Tibial nerve (tissue), 3 donors: Measurements from ENCODE around the gene BCO1.

Experiments
- POLR2A ChIP-seq, 2 donors: fragments of 450-650 bp; IDR thresholded peaks; one replicate each; pipeline ENCODE4 v1.6.1; 2017; ENCODE audit warnings: antibody characterized with exemption in 2 of 2, mild to moderate bottlenecking in 2 of 2, moderate library complexity in 2 of 2
- TF ChIP-seq, protein P1 (sequence below), 5 experiments: fragments of 200-600 bp in 3 of 5; fragments of 450-650 bp in 2 of 5; sonication (generic) in 3 of 5; IDR thresholded peaks; one replicate each; pipeline ENCODE4 v1.5.1; 2016 to 2019; ENCODE audit warnings: antibody characterized with exemption in 5 of 5, mild to moderate bottlenecking in 3 of 5, moderate library complexity in 2 of 5

DNA sequence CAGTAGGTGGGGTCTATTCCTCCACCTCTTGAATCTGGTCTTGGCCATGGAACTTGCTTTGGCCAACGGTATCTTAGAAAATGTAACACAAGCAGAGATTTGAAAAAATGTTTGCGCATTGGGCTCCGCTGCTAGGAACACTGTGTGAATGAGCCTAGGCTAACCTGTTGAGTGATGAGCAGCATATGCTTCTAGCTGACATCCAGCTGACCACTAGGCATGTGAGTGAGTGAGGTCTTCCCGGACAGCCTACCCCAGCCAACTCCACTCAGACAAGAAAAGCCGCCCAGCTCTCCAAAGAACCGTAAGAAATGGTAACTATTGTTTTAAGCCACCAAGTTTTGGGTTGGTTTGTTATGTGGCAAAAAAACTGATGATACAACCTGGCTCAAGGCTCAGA, 31.4 kb upstream of the BCO1 start:
- no peak for TF ChIP-seq POLR2A (IDR thresholded peaks at IDR 0.05)
- TF ChIP-seq, protein P1, sequence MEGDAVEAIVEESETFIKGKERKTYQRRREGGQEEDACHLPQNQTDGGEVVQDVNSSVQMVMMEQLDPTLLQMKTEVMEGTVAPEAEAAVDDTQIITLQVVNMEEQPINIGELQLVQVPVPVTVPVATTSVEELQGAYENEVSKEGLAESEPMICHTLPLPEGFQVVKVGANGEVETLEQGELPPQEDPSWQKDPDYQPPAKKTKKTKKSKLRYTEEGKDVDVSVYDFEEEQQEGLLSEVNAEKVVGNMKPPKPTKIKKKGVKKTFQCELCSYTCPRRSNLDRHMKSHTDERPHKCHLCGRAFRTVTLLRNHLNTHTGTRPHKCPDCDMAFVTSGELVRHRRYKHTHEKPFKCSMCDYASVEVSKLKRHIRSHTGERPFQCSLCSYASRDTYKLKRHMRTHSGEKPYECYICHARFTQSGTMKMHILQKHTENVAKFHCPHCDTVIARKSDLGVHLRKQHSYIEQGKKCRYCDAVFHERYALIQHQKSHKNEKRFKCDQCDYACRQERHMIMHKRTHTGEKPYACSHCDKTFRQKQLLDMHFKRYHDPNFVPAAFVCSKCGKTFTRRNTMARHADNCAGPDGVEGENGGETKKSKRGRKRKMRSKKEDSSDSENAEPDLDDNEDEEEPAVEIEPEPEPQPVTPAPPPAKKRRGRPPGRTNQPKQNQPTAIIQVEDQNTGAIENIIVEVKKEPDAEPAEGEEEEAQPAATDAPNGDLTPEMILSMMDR (IDR thresholded peaks at IDR 0.05) = no peak
